NCI-H1694 (cell line): Measurements from ENCODE around the gene GLDN.
"Not testable (repeated sequence)": the region's sequence is repeated elsewhere in the genome, so short reads cannot be mapped to it uniquely, and the experiment has no call there.

Experiments used
- DNase-seq: peaks from one replicate; lab custom pipeline; 2025; lab: John Stamatoyannopoulos, UW

The GLDN gene

GRCh38 chr15:51446029-51446744 is 104.7 kb downstream of the GLDN start:
- not testable (repeated sequence) for DNase-seq

DNA sequence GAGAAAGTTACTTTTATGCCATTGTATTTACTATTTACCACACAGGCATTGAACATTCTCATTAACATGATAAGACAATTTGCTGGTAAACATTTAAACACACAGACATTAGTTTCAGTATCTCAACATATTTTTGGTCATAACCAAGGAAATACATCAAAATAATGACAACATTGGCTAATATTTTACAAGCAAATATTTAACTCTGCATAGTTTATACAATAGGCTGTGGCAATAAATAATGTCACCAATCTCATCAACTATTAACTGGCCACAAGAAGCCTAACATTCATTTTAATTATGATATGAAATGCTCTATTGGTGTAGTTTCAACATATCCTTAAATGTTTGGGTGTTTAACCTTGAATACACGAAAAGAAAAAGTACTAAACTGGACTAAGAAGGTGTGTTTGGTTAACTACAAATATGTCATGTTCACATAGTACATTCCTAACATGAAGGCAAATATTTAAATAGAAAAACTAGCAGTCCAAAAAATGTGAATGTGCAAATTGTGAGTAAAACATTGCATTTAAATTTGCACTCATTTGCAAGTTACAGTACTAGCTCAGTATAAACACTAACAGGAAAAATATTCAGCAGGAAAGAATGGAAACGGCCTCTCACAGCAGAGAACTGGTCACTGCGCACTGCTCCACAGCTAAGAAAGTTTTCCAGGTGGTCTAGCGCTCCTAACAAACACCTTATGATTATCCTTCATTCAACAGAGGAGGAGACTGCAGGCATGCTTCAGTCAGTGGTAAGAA is 106.6 kb downstream of the GLDN start:
- DNase-seq, result no peak

DNA sequence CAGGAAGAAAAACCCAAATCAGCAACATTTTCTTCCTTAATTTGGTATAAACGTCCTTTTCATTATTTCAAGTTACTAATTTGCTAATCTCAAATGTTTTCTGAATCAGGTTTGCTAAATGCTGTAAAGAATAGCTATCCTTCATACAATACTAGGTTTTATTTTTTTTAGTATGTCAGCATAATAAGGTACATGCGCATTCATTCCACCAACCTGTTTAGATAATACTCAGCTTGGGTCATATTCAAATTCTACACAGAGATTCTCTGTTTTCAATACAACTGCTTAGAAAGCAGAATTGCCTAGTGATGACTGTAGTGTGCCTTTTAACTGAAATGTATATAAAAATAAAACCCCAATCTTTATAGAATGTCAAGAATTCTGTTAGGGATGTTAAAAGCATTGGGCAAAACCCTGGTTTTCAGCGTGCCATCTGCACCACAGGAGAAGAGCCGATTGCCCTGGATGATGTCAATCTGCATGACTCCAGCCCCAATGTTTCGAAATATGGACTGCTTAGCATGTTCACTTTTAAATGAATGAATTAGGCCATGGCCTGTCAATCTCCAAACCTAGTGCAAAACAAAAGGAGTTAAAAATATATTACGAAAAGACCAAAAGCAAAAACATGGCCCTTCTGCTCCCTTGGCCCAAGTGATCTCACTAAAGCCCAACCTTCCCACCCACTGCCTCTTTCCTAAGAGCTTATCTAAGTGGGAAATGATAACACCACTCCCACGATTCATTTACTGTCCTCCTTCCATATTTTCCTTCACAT is 107.4 kb downstream of the GLDN start:
- DNase-seq, result no peak

- DNase-seq, result no peak
Observed at GRCh38 chr15:51450001-51450400, 108.5 kb downstream of the GLDN start.
